Prostate gland (tissue), 2 donors: ENCODE results near the gene PALM. TPM values are rescaled to one million over a fixed set of nuclear protein-coding genes. Genes with fewer than 3 reads are reported as not detected.

Source experiments
- DNase-seq: peaks from one replicate; pipeline ENCODE4 v3.0.0-alpha.2; 2019; ENCODE audit warnings: low spot score
- H3K27ac ChIP-seq, 2 donors: fragments of 200-600 bp; sonication (generic); 2 replicates each; pipeline ENCODE4 v1.5.1; 2017 to 2019
- H3K27me3 ChIP-seq: fragments of 200-600 bp; sonication (generic); replicated peaks from 2 replicates; pipeline ENCODE4 v1.5.1; 2019; ENCODE audit not compliant: insufficient read depth
- H3K36me3 ChIP-seq, 2 donors: fragments of 200-600 bp; sonication (generic); 1 replicate in 1 of 2; 2 replicates in 1 of 2; pipeline versions ENCODE4 v1.5.1 to v1.8.1; 2017 to 2019
- H3K4me1 ChIP-seq: fragments of 200-600 bp; sonication (generic); replicated peaks from 2 replicates; pipeline ENCODE4 v1.5.1; 2019
- H3K4me3 ChIP-seq, 2 donors: fragments of 200-600 bp; sonication (generic); 2 replicates each; pipeline ENCODE4 v1.5.1; 2017 to 2019
- H3K9me3 ChIP-seq: fragments of 200-600 bp; sonication (generic); 2 replicates; pipeline ENCODE4 v1.5.1; 2017
- POLR2A ChIP-seq: fragments of 450-650 bp; IDR thresholded peaks from one replicate; pipeline ENCODE4 v1.6.1; 2016; ENCODE audit warnings: antibody characterized with exemption, mild to moderate bottlenecking
- POLR2AphosphoS5 ChIP-seq: sonication (generic); formaldehyde crosslinking; IDR thresholded peaks from one replicate; pipeline ENCODE4 v1.6.1; 2017; ENCODE audit warnings: antibody characterized with exemption
- WGBS: methylation state at CpG from one replicate; pipeline ENCODE4 v1.1.5; 2018; 5-methylcytosine and 5-hydroxymethylcytosine counted together
- intact Hi-C: fragments of 100-400 bp; cut with DNase I; formaldehyde crosslinking; loops from one replicate; pipeline ENCODE4 v1.14.2; 2022
- total RNA-seq, 2 donors: library from RNA; depleted of rRNA; stranded (reverse); fragments of >200 nt; gene quantifications; one replicate each; pipeline ENCODE4 v1.1.0, GENCODE V29; 2016
- TF ChIP-seq, protein P1 (sequence below), 4 experiments: fragments of 200-600 bp in 2 of 4; fragments of 450-650 bp in 2 of 4; sonication (generic) in 2 of 4; IDR thresholded peaks; 1 replicate in 3 of 4; 2 replicates in 1 of 4; pipeline ENCODE4 v1.5.1; 2016 to 2019; ENCODE audit warnings: antibody characterized with exemption in 4 of 4, mild to moderate bottlenecking in 2 of 4, moderate library complexity in 2 of 4

Gene PALM
- total RNA-seq, 2 donors from 2014 or later = 40.9 to 58.7 TPM

DNA sequence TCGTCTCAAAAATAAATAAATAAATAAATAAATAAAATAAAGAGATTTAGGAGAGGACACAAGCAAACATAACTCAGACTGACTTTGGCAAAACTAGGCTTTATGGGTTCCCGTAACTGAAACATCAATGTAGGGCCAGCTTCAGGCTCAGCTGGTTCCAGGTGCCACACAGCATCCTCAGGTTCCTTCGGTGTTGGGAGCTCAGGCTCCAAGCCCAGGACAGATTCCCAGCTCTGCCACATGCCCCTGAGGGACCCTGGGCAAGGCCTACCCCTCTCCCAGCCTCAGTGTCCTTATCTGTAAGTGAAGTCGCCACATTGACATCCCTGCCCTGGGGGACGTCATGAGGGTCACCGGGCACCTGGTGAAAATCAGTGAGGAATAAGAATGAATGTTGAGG, 60.9 kb downstream of the PALM start:
- H3K36me3 ChIP-seq = no peaks in the 10 kb centered on the region
- 85% methylated on average over 6 of the region's 6 CpGs for WGBS
- no peaks in the 10 kb centered on the region for H3K4me1 ChIP-seq
- no peak for TF ChIP-seq POLR2A
- TF ChIP-seq, protein P1, sequence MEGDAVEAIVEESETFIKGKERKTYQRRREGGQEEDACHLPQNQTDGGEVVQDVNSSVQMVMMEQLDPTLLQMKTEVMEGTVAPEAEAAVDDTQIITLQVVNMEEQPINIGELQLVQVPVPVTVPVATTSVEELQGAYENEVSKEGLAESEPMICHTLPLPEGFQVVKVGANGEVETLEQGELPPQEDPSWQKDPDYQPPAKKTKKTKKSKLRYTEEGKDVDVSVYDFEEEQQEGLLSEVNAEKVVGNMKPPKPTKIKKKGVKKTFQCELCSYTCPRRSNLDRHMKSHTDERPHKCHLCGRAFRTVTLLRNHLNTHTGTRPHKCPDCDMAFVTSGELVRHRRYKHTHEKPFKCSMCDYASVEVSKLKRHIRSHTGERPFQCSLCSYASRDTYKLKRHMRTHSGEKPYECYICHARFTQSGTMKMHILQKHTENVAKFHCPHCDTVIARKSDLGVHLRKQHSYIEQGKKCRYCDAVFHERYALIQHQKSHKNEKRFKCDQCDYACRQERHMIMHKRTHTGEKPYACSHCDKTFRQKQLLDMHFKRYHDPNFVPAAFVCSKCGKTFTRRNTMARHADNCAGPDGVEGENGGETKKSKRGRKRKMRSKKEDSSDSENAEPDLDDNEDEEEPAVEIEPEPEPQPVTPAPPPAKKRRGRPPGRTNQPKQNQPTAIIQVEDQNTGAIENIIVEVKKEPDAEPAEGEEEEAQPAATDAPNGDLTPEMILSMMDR (IDR thresholded peaks at IDR 0.05) = no peak
- no peak for TF ChIP-seq POLR2AphosphoS5
- H3K9me3 ChIP-seq = no peaks in the 10 kb centered on the region
- H3K27me3 ChIP-seq = no peaks in the 10 kb centered on the region
- no peak for DNase-seq
- H3K4me3 ChIP-seq = no peak overlapping the region
- no peak overlapping the region for H3K27ac ChIP-seq
- intact Hi-C loops = loop anchor here (2.0 to 10.0 kb wide), 2 partner anchors 151 to 215 kb away; partner anchors contain the start of gene WDR18

DNA sequence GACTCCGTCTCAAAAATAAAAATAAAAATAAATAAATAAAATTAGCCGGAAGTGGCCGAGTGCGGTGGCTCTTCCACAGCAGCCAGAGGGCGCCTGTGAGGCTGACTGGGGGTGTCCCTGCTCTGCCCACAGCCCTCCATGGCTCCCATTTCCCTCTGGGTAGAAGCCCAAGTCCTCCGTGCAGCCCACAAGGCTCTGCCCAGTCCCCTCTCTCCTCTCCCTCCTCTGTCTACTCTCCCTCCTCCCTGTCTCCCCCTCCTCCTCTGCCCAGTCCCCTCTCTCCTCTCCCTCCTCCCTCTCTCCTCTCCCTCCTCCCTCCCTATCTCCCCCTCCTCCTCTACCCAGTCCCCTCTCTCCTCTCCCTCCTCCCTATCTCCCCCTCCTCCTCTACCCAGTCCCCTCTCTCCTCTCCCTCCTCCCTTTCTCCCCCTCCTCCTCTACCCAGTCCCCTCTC, 62.6 kb downstream of the PALM start:
- intact Hi-C loops = loop anchor here (2.0 to 10.0 kb wide), 2 partner anchors 149 to 213 kb away; partner anchors contain the start of gene WDR18
- Histone ChIP-seq H3K9me3 (no peaks in the 10 kb centered on the region), H3K27ac (no peak overlapping the region), H3K4me3 (no peak overlapping the region), H3K36me3 (no peaks in the 10 kb centered on the region), H3K4me1 (no peaks in the 10 kb centered on the region), H3K27me3 (no peaks in the 10 kb centered on the region)
- no peak for TF ChIP-seq POLR2A
- TF ChIP-seq, protein P1 (IDR thresholded peaks at IDR 0.05) = peak in 1 of 4 experiments; percentile 28
- WGBS = 19% methylated on average over 6 of the region's 6 CpGs
- no peak for DNase-seq

DNA sequence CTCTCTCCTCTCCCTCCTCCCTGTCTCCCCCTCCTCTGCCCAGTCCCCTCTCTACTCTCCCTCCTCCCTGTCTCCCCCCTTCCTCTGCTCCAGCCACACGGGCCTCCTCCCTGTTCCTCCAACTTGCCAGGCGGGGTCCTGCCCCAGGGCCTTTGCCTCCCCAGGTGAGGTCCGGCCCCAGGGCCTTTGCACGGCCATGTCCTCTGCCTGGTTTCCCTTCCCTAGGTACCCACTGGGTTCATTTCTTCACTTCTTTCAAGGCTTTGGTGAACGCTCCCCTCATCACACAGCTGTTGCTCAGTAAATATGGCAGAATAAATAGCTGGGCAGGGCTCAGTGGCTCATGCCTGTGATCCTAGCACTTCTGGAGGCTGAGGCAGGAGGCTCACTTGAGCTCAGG, 63.3 kb downstream of the PALM start:
- Histone ChIP-seq H3K27me3 (no peaks in the 10 kb centered on the region), H3K9me3 (no peaks in the 10 kb centered on the region), H3K36me3 (no peaks in the 10 kb centered on the region), H3K4me3 (no peak overlapping the region), H3K27ac (no peak overlapping the region), H3K4me1 (no peaks in the 10 kb centered on the region)
- WGBS = 84% methylated on average over 5 of the region's 5 CpGs
- intact Hi-C loops = loop anchor here (10.0 kb wide), 1 partner anchor 213 kb away; the partner anchor contains the start of gene WDR18
- TF ChIP-seq POLR2A (no peak), POLR2AphosphoS5 (no peak)
- TF ChIP-seq, protein P1 (IDR thresholded peaks at IDR 0.05) = no peak
- no peak for DNase-seq

DNA sequence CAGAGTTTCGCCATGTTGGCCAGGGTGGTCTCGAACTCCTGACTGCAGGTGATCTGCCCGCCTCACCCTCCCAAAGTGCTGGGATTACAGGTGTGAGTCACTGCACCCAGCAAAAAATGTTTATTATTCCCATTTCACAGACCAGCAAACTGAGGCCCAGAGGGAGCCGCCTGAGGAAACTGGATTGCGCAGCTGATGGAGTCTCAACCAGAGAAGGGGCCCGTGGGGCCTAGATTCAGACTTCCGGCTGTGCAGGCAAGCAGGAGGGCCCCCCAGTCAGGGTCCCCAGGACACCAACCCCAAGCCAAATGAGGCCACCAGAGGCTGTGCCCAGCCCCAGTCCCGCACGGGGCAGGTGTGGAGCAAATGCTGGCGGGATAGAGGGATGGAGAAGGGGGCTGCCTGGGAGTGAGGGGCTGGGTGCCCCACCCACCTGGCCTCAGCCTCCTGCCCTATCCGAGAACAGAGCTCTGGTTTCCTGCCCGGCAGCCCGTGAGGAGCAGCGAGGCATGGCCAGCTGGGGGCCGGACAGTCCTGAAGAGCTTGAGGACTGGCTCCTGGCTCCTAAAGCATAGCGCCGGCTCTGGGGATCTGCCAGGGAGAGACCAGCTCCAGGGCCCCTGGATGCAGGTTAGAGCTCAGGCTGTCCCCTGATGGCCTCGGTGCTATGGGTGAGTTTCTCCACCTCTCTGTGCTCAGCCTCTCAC, 64.1 kb downstream of the PALM start:
- H3K27me3 ChIP-seq = no peaks in the 10 kb centered on the region
- TF ChIP-seq POLR2AphosphoS5 (no peak), POLR2A (no peak)
- TF ChIP-seq, protein P1 (IDR thresholded peaks at IDR 0.05) = no peak
- H3K27ac ChIP-seq = no peak overlapping the region
- H3K4me3 ChIP-seq = no peak overlapping the region
- intact Hi-C loops = loop anchor here (10.0 kb wide), 1 partner anchor 212 kb away; the partner anchor contains the start of gene WDR18
- no peak for DNase-seq
- no peaks in the 10 kb centered on the region for H3K9me3 ChIP-seq
- H3K4me1 ChIP-seq = no peaks in the 10 kb centered on the region
- WGBS = 71% methylated on average over 12 of the region's 18 CpGs
- H3K36me3 ChIP-seq = no peaks in the 10 kb centered on the region

DNA sequence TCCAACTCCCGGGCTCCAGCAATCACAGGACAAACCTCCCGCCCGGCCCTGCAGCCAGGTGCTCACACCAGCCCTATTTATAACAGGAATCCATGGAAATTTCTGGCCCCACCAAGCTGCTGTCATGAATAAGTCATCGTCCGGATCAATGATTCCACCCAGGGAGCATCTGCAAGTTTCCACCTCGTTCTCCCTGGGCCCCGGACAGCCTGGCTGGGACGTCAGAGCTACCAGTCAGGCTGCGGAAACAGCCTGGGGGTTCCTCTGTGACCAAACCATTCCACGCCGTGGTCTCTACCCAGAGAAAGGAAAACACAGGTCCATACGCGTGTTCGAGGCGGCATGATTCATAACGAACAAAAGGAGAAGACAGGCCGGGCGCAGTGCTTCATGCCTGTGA, 67.8 kb downstream of the PALM start:
- no peak overlapping the region for H3K27ac ChIP-seq

More for the DNA sequence above, 67.8 kb downstream of the PALM start:
- 87% methylated on average over 18 of the region's 18 CpGs for WGBS
- Histone ChIP-seq H3K36me3 (no peaks in the 10 kb centered on the region), H3K27me3 (no peaks in the 10 kb centered on the region), H3K9me3 (no peaks in the 10 kb centered on the region), H3K4me3 (no peak overlapping the region), H3K4me1 (no peaks in the 10 kb centered on the region)
- intact Hi-C loops = loop anchor here (10.0 kb wide), 1 partner anchor 208 kb away; the partner anchor contains the start of gene WDR18
- DNase-seq = no peak
- TF ChIP-seq POLR2A (no peak), POLR2AphosphoS5 (no peak)
- TF ChIP-seq, protein P1 (IDR thresholded peaks at IDR 0.05) = no peak
